ENCODE measurements around the gene FOXD3. TPM values are rescaled to one million over a fixed set of nuclear protein-coding genes. Genes with fewer than 3 reads are reported as not detected.
A peak's percentile ranks its signal among the peaks of the same experiment; 100 is the strongest.

The FOXD3 gene
- total RNA-seq = not detected in 2 replicates
- polyA plus RNA-seq = not detected in 2 replicates

GRCh38 chr1:63322114-63322943 lies at the start of gene FOXD3:
TSS of gene FOXD3 (plus strand) at chr1:63322567. CDS start at chr1:63323059, 492 bp downstream.
- 1% methylated on average over 37 of the region's 85 CpGs for WGBS (ENCODE audit: low lambda C conversion rate, missing lambda C conversion rate)
- no peaks in the 10 kb centered on the region for H4K20me1 ChIP-seq (ENCODE audit: insufficient read depth, poor library complexity, severe bottlenecking)
- H3K79me2 ChIP-seq = no peaks in the 10 kb centered on the region
- DNase-seq (ENCODE audit: low spot score) = peak; percentile 74
- no peaks in the 10 kb centered on the region for H3K36me3 ChIP-seq (replicated peaks; ENCODE audit: insufficient read depth, low read depth)
- H2AFZ ChIP-seq = peak within 1 kb of the TSS; percentile 45
- H3K27ac ChIP-seq = no peak within 1 kb of the TSS
- H3K9me2 ChIP-seq (replicated peaks; ENCODE audit: insufficient read depth) = no peaks in the 10 kb centered on the region
- peak within 1 kb of the TSS; percentile 96 for H3K4me2 ChIP-seq
- H3K4me1 ChIP-seq (ENCODE audit: insufficient read depth) = peaks cover 21% of the 10 kb centered on the region
- H3K27me3 ChIP-seq = peaks cover 98% of the 10 kb centered on the region
- peak within 1 kb of the TSS; percentile 28 for H3K4me3 ChIP-seq
- no peaks in the 10 kb centered on the region for H3K9me3 ChIP-seq (ENCODE audit: low read depth)
- TF ChIP-seq EZH2 (IDR thresholded peaks at IDR 0.05; ENCODE audit: borderline replicate concordance) (peak; percentile 89), EZH2phosphoT487 (IDR thresholded peaks at IDR 0.05; ENCODE audit: low read depth, severe bottlenecking, unreplicated experiment) (no peak)

GRCh38 chr1:63272811-63273210 lies 49.6 kb upstream of the FOXD3 start:
- Histone ChIP-seq H3K36me3 (replicated peaks; ENCODE audit: insufficient read depth, low read depth) (no peaks in the 10 kb centered on the region), H3K4me1 (ENCODE audit: insufficient read depth) (no peaks in the 10 kb centered on the region), H3K27me3 (peaks cover 3% of the 10 kb centered on the region), H3K4me2 (no peak overlapping the region), H3K9me3 (ENCODE audit: low read depth) (no peaks in the 10 kb centered on the region), H2AFZ (no peak overlapping the region), H3K9me2 (replicated peaks; ENCODE audit: insufficient read depth) (peaks cover 4% of the 10 kb centered on the region), H3K79me2 (no peaks in the 10 kb centered on the region), H4K20me1 (ENCODE audit: insufficient read depth, poor library complexity, severe bottlenecking) (no peaks in the 10 kb centered on the region), H3K27ac (no peak overlapping the region), H3K4me3 (no peak overlapping the region)
- DNase-seq (ENCODE audit: low spot score) = no peak
- 95% methylated on average over 2 of the region's 2 CpGs for WGBS (ENCODE audit: low lambda C conversion rate, missing lambda C conversion rate)
- TF ChIP-seq CTCF (IDR thresholded peaks at IDR 0.05; ENCODE audit: poor library complexity) (no peak), EZH2 (IDR thresholded peaks at IDR 0.05; ENCODE audit: borderline replicate concordance) (no peak), EZH2phosphoT487 (IDR thresholded peaks at IDR 0.05; ENCODE audit: low read depth, severe bottlenecking, unreplicated experiment) (no peak)

GRCh38 chr1:63274371-63274770 lies 48.0 kb upstream of the FOXD3 start:
- peaks cover 3% of the 10 kb centered on the region for H3K27me3 ChIP-seq
- H3K4me3 ChIP-seq = no peak overlapping the region
- TF ChIP-seq EZH2 (IDR thresholded peaks at IDR 0.05; ENCODE audit: borderline replicate concordance) (no peak), EZH2phosphoT487 (IDR thresholded peaks at IDR 0.05; ENCODE audit: low read depth, severe bottlenecking, unreplicated experiment) (no peak), CTCF (IDR thresholded peaks at IDR 0.05; ENCODE audit: poor library complexity) (no peak)

GRCh38 chr1:63274979-63275378 lies 47.4 kb upstream of the FOXD3 start:
- no peaks in the 10 kb centered on the region for H3K36me3 ChIP-seq (replicated peaks; ENCODE audit: insufficient read depth, low read depth)
- WGBS (ENCODE audit: low lambda C conversion rate, missing lambda C conversion rate) = 46% methylated on average over 2 of the region's 2 CpGs
- TF ChIP-seq CTCF (IDR thresholded peaks at IDR 0.05; ENCODE audit: poor library complexity) = no peak
- TF ChIP-seq EZH2phosphoT487 (IDR thresholded peaks at IDR 0.05; ENCODE audit: low read depth, severe bottlenecking, unreplicated experiment) = no peak
- TF ChIP-seq EZH2 (IDR thresholded peaks at IDR 0.05; ENCODE audit: borderline replicate concordance) = no peak

More at GRCh38 chr1:63274371-63274770, 48.0 kb upstream of the FOXD3 start:
- no peak overlapping the region for H3K27ac ChIP-seq
- DNase-seq (ENCODE audit: low spot score) = no peak
- H3K4me1 ChIP-seq (ENCODE audit: insufficient read depth) = no peaks in the 10 kb centered on the region
- no peaks in the 10 kb centered on the region for H3K79me2 ChIP-seq
- H3K9me3 ChIP-seq (ENCODE audit: low read depth) = no peaks in the 10 kb centered on the region
- H4K20me1 ChIP-seq (ENCODE audit: insufficient read depth, poor library complexity, severe bottlenecking) = no peaks in the 10 kb centered on the region
- no peaks in the 10 kb centered on the region for H3K36me3 ChIP-seq (replicated peaks; ENCODE audit: insufficient read depth, low read depth)
- no peak overlapping the region for H2AFZ ChIP-seq
- peaks cover 4% of the 10 kb centered on the region for H3K9me2 ChIP-seq (replicated peaks; ENCODE audit: insufficient read depth)
- no peak overlapping the region for H3K4me2 ChIP-seq

More at GRCh38 chr1:63274979-63275378, 47.4 kb upstream of the FOXD3 start:
- peaks cover 4% of the 10 kb centered on the region for H3K9me2 ChIP-seq (replicated peaks; ENCODE audit: insufficient read depth)
- H4K20me1 ChIP-seq (ENCODE audit: insufficient read depth, poor library complexity, severe bottlenecking) = no peaks in the 10 kb centered on the region
- no peak overlapping the region for H3K27ac ChIP-seq
- no peaks in the 10 kb centered on the region for H3K9me3 ChIP-seq (ENCODE audit: low read depth)
- H3K4me3 ChIP-seq = no peak overlapping the region
- no peak overlapping the region for H2AFZ ChIP-seq
- H3K4me2 ChIP-seq = no peak overlapping the region
- no peak for DNase-seq (ENCODE audit: low spot score)
- no peaks in the 10 kb centered on the region for H3K27me3 ChIP-seq
- no peaks in the 10 kb centered on the region for H3K4me1 ChIP-seq (ENCODE audit: insufficient read depth)
- no peaks in the 10 kb centered on the region for H3K79me2 ChIP-seq

All from hepatocyte (in vitro differentiated cells).